Fibroblast of lung (primary cell): ENCODE results near the gene STMN3.

ENCODE experiments used
- EZH2 ChIP-seq: IDR thresholded peaks from 2 replicates; pipeline ENCODE4 v1.5.1; 2012; ENCODE audit warnings: low read length, control low read depth, mild to moderate bottlenecking; ENCODE audit errors: missing control alignments
- TF ChIP-seq, protein P1 (sequence below), 2 donors: IDR thresholded peaks in 1 of 2; conservative IDR thresholded peaks in 1 of 2; 1 replicate in 1 of 2; 2 replicates in 1 of 2; pipeline ENCODE4 v1.5.1; 2011 to 2012; ENCODE audit warnings: low read length in 2 of 2, control low read depth in 1 of 2, inconsistent platforms in 1 of 2, low read depth in 1 of 2, mild to moderate bottlenecking in 1 of 2

- TF ChIP-seq, protein P1, sequence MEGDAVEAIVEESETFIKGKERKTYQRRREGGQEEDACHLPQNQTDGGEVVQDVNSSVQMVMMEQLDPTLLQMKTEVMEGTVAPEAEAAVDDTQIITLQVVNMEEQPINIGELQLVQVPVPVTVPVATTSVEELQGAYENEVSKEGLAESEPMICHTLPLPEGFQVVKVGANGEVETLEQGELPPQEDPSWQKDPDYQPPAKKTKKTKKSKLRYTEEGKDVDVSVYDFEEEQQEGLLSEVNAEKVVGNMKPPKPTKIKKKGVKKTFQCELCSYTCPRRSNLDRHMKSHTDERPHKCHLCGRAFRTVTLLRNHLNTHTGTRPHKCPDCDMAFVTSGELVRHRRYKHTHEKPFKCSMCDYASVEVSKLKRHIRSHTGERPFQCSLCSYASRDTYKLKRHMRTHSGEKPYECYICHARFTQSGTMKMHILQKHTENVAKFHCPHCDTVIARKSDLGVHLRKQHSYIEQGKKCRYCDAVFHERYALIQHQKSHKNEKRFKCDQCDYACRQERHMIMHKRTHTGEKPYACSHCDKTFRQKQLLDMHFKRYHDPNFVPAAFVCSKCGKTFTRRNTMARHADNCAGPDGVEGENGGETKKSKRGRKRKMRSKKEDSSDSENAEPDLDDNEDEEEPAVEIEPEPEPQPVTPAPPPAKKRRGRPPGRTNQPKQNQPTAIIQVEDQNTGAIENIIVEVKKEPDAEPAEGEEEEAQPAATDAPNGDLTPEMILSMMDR (conservative IDR thresholded peaks at IDR 0.05 in 1 of 2, IDR thresholded peaks at IDR 0.05 in 1 of 2; ENCODE audit: low read depth in 1 of 2, low read length in 2 of 2) = no peak
- no peak for TF ChIP-seq EZH2
These were observed 897 bp upstream of the STMN3 start for GRCh38 chr20:63653974-63654668.
